Fibroblast of pulmonary artery (primary cell): ENCODE results near the gene ACTL7A.

Source experiments
- DNase-seq: peaks from one replicate; pipeline ENCODE4 v3.0.0-alpha.2; 2010; ENCODE audit warnings: low read depth
- H3K4me3 ChIP-seq: replicated peaks from 2 replicates; pipeline ENCODE4 v1.5.1; 2011; ENCODE audit warnings: low read depth, mild to moderate bottlenecking, control low read depth, low read length, moderate library complexity
- TF ChIP-seq, protein P1 (sequence below): IDR thresholded peaks from 2 replicates; pipeline ENCODE4 v1.5.1; 2011; ENCODE audit warnings: mild to moderate bottlenecking, control low read depth, low read length, inconsistent platforms; ENCODE audit errors: missing control alignments

The ACTL7A gene

DNA sequence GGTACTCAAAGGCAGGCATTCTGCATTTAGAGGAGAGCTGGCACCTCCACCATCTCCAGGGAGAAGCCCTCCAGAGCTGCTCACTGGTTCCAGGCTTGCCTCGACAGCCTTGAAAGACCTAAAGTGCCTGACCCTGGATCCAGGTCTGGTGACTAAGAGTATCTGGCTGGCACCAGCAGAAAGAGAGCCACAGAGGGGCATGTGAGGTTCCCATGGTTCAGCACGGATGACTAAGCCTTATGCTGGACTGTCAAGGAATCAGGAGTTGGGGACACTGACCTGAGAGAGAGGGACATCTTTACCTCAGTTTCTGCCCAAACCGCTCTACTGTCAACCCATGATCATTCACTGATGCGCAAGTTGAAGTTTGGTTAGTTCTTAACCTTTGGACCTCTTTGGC, 3.0 kb downstream of the ACTL7A start:
- TF ChIP-seq, protein P1, sequence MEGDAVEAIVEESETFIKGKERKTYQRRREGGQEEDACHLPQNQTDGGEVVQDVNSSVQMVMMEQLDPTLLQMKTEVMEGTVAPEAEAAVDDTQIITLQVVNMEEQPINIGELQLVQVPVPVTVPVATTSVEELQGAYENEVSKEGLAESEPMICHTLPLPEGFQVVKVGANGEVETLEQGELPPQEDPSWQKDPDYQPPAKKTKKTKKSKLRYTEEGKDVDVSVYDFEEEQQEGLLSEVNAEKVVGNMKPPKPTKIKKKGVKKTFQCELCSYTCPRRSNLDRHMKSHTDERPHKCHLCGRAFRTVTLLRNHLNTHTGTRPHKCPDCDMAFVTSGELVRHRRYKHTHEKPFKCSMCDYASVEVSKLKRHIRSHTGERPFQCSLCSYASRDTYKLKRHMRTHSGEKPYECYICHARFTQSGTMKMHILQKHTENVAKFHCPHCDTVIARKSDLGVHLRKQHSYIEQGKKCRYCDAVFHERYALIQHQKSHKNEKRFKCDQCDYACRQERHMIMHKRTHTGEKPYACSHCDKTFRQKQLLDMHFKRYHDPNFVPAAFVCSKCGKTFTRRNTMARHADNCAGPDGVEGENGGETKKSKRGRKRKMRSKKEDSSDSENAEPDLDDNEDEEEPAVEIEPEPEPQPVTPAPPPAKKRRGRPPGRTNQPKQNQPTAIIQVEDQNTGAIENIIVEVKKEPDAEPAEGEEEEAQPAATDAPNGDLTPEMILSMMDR: no peak
- no peak overlapping the region for H3K4me3 ChIP-seq
- no peak for DNase-seq

DNA sequence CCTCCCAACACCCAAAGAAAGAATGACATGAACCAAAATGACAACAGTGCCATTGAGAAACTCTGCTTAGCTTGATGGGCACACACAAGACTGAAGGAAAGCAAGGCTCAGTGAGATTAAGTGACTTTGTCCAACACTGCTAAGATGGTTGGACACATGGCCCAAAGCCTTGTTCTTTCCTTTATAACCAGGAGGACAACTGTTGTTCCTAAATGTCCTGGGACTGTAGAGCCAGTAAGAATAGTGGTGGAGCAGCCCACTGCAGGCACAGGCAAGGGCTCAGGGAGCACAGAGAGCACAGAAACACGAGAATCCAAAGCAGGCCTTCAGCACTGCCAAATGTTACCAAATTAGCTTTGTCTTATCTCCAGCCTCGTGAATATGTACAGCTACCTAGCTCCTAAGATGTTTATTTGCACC, 3.9 kb downstream of the ACTL7A start:
- TF ChIP-seq, protein P1: no peak
- DNase-seq: no peak
- no peak overlapping the region for H3K4me3 ChIP-seq

DNA sequence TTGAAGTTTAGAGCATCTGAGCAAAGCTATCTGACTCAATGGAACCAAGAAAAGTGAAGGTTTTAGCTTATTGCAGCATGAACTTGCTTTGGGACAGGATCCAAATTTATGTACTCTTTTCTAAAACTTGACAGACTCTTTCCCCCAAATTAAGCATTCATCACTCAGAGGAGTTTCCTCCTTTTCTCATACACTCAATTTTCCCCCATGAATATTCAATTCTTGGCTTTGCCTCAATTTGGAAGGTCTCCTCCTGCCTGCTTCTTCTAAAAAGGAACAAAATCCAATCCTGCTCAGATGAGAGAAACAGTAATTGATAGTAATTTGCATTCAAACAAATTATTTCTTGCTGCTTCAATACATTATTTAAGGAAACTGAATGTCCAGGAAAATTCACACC, 5.0 kb downstream of the ACTL7A start:
- no peak for DNase-seq
- TF ChIP-seq, protein P1: no peak
- no peak overlapping the region for H3K4me3 ChIP-seq

DNA sequence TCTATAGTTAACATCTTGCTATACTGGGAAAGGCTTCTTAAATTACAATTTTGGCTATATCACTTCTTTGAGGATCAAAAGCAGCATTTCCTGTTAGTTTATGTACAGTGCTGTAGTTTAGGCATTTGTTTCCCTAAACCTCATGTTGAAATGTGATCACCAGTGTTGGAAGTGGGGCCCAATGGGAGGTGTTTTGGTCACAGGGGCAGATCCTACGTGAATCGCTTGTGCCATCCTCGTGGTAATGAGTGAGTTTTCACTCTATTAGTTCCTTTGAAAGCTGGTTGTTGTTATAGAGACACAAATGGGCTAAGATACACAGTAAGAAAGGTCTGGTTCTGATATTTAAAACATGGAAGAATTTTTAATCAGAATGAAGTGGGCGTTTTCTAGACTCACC, 5.8 kb downstream of the ACTL7A start:
- TF ChIP-seq, protein P1: no peak
- no peak overlapping the region for H3K4me3 ChIP-seq
- no peak for DNase-seq

DNA sequence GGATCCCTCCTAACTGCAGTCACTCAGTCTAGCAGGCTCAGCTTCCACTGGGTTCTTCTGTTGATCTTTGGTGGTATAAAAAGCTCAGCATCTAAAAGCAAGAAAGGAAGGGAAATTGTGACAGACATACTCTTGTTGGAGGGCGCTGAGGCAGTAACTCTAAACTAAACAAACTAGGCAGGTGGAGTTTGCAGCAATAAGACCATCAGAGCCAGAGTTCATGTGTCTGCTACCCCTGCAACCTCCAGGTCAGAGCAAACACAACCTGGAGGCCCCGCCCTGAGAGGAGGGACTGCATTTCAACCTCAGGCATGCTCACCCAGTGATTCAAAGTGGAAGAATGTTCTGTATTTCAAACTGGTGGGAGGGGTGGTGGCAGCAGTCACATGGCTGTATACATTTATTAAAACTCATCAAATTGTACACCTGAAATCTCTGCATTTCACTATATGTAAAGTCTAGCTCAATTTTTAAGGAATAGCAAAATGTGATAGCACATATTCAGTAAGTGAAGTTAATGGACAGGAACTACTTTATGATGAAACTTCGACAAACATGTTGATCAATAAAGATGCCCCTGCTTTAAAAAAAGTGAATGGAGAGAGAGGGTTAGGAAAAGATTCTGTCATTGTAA, 7.1 kb downstream of the ACTL7A start:
- DNase-seq: peak; percentile 42
- TF ChIP-seq, protein P1: no peak
- no peak overlapping the region for H3K4me3 ChIP-seq

DNA sequence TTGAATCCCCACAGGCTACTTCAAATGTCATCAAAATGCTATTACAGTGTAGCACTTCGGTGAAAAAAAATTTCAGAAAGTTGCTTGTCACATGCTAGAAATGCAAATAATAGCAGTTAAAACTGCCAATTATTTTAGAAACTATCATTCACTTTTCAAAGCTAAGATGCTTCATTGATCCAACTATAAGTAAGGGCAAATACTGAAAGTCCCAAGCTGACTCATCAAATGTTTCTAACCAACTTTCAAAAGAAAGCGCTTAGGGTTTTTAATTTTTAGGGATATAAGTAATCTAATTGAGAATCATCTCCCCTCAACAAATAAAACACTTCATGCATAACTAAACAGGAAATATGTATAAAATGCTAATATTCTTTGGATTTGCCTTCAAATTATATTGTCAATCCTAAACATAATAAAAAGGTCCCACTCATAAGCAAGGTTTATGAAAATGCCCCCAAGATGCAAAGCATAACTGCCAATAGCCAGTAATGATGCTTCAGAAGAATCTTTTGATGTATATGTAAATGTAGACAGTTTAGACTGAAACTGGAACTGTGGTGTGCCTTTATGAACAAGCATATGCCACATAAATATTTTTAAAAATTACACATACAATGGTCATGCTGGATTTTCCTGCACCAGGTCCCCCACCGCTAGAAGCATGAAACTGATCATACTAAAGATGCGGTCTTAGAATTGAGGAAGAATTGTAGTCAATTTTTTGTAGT, 12.2 kb downstream of the ACTL7A start:
- no peak overlapping the region for H3K4me3 ChIP-seq
- no peak for DNase-seq
- TF ChIP-seq, protein P1: no peak
